Activated CD8-positive, alpha-beta memory T cell treated with anti-CD3 and anti-CD28 coated beads, Interleukin-2, amount 50 U/mL, for 24 hours (primary cell): Measurements from ENCODE around the gene DPP4.
"Not testable (repeated sequence)": the region's sequence is repeated elsewhere in the genome, so short reads cannot be mapped to it uniquely, and the experiment has no call there.

ENCODE experiments used
- DNase-seq: peaks from one replicate; pipeline ENCODE4 v3.0.0-alpha.2; 2020; ENCODE audit errors: extremely low read depth

Gene DPP4

DNA sequence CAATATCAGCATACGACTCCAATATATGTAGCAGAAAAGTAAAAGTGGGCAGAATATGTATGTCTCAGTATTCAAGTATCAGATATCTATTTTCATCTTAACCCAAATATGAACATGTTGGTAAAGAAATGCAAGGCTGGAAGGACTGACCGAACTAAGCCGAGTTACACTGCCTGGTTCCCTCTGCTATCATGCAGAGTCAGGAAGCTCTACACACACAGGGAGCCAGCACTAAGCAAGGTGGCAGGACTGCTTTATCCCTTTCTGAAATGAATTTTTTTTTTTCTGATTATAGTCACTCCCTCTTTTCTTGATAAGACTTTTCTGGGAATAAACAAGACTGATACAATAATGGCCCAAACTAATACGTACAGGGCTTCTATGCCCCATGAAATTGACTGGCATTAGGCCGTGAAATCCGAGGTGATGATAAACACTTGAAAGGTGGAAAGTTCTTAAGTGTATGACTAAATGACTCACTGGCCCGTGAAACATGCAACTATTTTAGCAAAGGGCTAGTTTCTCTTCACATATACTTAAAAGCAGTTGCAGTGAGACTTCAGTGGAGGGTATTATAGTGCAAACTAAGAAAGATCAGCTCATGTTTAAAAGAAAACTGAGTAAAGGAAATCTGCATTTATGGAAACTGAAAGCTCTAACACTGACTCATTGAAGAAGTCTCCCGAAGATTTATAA is 14.9 kb downstream of the DPP4 start:
- no peak for DNase-seq

DNA sequence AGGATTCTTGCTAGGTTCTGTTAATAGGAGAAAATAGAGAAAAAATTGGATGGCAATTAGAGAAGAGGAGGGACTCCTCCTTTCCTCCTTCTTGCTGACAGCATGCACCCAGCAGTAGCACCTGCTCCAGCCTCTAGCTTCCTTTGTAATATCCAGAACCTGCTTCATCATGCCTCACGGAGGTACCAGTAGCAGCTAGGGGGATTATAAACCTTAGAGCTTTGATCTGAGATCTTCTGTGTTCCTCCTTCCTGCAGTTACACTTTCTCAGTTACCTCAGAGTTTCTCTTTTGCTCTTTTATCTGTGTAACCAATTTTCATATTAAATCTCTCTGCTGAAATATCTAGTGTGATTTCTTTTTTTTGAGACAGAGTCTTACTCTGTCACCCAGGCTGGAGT is 16.6 kb downstream of the DPP4 start:
- no peak for DNase-seq

- DNase-seq: no peak
These were observed 17.1 kb downstream of the DPP4 start for GRCh38 chr2:162056796-162057399.

DNA sequence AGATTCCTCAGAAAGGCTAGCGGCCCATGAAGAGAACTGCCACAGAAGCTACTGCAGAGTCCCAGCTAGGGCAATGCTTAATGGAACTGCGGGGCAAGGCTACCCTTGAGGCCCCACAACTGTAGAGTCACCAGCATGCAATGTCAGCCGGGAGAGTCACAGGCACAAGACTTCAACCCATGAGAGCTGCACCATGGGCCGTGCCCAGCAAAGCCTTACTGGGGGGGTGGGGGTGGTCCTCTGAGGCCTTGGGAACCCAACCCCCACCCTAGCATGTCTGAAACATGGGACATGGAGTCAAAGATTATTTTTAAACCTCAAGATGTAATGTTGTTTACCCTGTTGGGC is 20.2 kb downstream of the DPP4 start:
- DNase-seq: no peak

DNA sequence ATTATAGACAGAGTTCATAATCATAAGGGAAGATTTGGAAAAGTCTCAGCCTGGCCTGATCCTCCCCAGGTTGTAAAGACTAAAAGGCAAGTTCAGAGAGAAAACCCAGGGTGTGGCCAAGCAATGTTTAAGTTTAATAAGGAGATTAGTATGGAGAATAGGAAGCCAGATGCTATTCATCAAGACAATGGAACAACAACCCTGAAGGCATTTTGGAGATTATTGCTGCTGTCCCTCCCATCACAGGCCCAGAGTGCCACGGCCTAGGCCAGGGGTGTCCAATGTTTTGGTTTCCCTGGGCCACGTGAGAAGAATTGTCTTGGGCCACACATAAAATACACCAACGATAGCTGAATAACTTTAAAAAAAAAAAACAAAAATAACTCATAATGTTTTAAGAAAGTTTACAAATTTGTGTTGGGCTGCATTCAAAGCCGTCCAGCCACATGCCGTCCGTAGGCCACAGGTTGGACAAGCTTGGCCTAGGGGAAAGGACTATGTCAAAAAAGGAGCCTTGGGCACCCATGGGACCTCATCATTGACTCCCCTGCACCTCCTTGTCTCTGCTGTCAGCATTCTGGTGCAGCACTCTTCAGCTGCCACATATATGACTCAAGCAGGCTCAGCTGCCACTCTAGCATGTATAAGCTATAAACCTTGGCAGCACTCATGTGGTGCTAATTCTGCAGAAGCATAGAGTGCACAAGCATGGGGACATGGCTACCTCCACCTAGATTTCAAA is 20.8 kb downstream of the DPP4 start:
- DNase-seq: no peak

DNA sequence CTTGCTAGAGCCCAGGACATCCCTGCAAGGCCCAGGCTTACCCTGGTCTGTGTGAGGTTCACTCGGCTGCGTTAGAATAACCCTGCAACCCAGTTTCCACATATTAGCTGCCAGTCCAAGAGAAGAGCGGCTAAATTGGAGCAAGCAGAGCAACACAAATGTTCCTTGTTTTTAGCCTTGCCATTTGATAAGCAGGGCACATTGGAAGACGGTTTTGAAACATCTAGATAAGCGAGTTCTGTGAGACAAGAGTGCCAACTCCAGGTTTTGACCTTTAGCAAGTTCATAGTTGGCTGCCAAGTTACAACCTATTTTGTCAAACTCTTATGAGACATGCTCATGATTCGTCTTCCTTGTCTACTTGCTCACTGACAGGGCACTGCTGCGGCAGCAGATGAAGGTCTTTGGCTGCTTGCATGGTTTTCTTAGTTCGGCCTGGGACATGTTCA is 23.5 kb downstream of the DPP4 start:
- DNase-seq: no peak

- not testable (repeated sequence) for DNase-seq
These were observed 24.9 kb downstream of the DPP4 start for GRCh38 chr2:162049089-162049488.

GRCh38 chr2:162044586-162044985 is 29.4 kb downstream of the DPP4 start:
- no peak for DNase-seq

DNA sequence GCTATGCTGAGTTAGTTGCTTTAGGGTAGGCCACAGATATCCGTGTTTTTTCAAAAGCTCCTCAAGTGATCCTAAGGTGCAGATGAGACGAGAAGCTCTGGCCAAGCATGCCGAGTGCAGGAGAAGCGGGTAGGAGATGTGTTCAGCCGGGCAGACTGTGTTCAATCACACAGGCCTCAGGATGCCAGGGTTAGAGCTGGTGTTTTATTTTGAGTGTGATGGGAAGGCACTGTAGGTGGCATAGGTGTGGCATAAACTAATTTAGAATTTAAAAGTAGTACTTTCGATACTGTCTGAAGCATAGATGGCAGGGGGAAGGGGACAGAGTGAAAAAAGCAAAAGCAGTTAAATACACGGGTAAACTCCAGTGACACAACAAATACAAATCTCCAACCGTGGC is 30.9 kb downstream of the DPP4 start:
- DNase-seq: no peak

- no peak for DNase-seq
These were observed 32.5 kb downstream of the DPP4 start for GRCh38 chr2:162041485-162041884.

DNA sequence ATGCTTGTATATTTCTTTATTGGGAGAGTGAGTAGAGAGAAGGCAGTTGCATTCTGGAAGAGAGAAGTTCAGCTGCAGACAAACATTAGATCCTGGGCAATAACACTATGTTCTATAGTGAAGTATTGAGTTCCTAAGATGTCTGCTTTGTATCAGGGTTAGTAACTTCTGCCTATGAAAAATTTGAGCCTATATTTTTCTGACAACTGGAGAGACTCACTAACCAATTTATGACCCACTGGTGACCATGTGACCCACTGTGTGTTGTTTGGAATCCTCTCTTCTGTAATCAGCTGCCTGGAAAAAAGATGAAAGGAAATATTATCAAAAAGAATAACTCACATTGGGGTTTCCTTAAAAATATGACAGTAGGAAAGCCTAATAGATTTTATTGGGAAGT is 35.3 kb downstream of the DPP4 start:
- DNase-seq: no peak

- DNase-seq: no peak
These were observed 36.1 kb downstream of the DPP4 start for GRCh38 chr2:162037886-162038285.

DNA sequence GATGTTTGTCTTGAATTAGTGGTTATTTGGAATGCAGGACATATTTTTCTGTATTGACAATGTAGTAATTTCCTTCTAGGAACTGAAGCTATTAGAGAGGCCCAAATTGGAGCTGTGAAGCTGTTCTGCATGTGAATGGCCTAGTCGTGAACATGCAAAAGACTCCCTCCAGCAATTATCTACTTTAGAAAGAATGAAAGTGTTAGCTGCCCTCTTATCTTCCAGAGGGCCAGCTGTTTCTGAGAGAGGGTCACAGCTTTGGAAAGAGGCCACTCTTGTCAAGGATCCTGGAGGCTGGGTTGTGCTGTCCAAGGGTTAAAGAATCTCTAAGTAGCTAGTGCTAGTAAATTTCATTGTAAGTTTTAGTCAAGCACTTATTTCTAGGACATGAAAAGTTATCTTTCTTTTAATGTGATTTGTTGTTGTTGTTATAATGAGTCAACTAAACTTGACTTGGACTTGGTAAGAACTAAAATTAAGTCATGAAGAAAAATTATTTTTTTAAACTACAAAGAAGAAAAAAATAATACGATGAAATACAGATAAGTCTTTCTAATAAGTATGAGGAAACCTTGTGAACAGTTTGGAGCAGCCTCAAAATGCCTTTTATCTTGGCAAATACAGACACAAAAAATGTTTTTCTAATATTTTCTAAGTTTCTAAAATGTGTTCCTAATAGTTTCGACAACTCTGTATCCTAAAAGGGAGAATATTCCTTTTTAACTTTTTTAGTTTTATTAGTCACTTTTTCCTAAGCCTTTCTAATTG is 36.8 kb downstream of the DPP4 start:
- no peak for DNase-seq

DNA sequence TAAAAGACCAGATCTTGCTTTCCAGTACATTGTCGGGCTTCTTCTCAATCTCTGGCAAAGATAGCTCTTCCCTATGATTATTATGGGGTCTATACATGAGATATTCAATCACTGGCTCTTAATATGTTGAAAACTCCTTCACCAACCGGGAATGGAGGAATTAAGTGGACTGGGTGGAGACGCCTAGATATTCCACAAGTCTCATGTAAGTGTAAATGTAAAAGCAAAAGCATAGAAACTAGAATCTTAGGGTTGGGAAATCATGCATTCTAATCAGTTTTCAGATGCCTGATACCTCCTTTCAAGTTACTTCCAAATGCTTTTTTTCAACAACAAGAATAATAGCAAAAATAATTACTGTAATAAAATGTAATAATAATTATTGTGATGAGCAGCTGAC is 38.0 kb downstream of the DPP4 start:
- no peak for DNase-seq

- no peak for DNase-seq
These were observed 43.4 kb downstream of the DPP4 start for GRCh38 chr2:162030363-162031190.

GRCh38 chr2:162029287-162029901 is 44.6 kb downstream of the DPP4 start:
- no peak for DNase-seq

GRCh38 chr2:162028511-162028910 is 45.5 kb downstream of the DPP4 start:
- no peak for DNase-seq

GRCh38 chr2:162025121-162025911 is 48.7 kb downstream of the DPP4 start:
- DNase-seq: no peak

DNA sequence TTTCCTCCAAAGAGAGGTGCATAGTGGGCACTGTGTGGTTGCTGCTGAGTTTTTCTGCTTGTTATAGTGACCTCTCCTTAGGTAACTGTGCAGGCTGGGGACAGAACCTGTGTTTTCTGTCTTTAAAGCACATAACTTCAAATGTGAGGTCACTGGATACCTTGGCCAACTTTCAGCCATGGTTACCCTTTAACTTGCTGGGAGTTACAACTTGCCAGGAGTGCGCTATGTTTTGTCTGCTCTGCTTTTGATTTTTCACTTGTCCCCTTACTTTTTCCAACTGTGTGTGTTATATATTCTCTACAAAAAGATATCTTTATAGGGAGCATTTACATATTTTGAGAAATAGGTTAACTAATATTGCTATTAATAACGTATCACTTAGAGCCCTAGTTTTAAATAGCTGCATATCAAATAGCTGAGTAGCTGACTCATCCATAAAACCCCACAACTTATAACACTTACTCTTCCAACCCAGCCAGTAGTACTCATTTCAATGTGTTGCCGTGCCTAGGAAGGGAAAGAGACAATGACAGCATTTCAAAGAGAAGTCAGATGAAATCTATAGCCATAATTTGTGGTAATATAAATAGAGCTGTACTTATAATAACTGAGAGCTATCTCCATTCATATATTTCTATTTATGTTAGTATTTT is 51.6 kb downstream of the DPP4 start:
- DNase-seq: no peak
